Ovary (tissue), 3 donors: ENCODE results near the gene PURA.

ENCODE experiments used
- EP300 ChIP-seq: sonication (generic); formaldehyde crosslinking; IDR thresholded peaks from one replicate; pipeline ENCODE4 v1.6.1; 2017; ENCODE audit warnings: antibody characterized with exemption
- POLR2A ChIP-seq: fragments of 450-650 bp; IDR thresholded peaks from one replicate; pipeline ENCODE4 v1.6.1; 2017; ENCODE audit warnings: antibody characterized with exemption, mild to moderate bottlenecking, moderate library complexity
- TF ChIP-seq, protein P1 (sequence below), 3 donors: fragments of 450-650 bp in 2 of 3; fragments of 200-600 bp in 1 of 3; IDR thresholded peaks; one replicate each; pipeline versions ENCODE4 v1.5.1 to v1.8.0; 2016 to 2022; ENCODE audit warnings: antibody characterized with exemption in 3 of 3, mild to moderate bottlenecking in 1 of 3
- donor health status: DM: no; HTN: no; CAD: no.

DNA sequence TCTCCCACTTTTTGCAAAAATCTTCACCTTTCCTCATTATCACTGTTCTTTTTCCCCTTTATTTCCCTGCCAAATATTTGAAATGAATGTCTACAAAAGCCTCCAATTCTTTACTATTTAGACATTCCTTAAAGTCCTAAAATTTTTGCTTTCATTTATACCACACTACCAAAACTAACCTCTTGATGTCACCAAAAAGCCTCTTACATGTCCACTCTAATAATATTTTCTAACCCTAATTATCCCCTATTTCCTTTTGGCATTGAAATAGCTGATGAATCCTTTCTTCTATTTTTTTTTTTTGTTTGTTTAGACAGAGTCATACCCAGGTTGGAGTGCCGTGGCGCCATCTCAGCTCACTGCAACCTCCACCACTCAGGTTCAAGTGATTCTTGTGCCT is 38.5 kb upstream of the PURA start:
- TF ChIP-seq, protein P1, sequence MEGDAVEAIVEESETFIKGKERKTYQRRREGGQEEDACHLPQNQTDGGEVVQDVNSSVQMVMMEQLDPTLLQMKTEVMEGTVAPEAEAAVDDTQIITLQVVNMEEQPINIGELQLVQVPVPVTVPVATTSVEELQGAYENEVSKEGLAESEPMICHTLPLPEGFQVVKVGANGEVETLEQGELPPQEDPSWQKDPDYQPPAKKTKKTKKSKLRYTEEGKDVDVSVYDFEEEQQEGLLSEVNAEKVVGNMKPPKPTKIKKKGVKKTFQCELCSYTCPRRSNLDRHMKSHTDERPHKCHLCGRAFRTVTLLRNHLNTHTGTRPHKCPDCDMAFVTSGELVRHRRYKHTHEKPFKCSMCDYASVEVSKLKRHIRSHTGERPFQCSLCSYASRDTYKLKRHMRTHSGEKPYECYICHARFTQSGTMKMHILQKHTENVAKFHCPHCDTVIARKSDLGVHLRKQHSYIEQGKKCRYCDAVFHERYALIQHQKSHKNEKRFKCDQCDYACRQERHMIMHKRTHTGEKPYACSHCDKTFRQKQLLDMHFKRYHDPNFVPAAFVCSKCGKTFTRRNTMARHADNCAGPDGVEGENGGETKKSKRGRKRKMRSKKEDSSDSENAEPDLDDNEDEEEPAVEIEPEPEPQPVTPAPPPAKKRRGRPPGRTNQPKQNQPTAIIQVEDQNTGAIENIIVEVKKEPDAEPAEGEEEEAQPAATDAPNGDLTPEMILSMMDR (IDR thresholded peaks at IDR 0.05), result no peak
- TF ChIP-seq POLR2A (no peak), EP300 (no peak)
